ENCODE data around the gene CRISPLD2. TPM values are rescaled to one million over a fixed set of nuclear protein-coding genes. Genes with fewer than 3 reads are reported as not detected.

The CRISPLD2 gene
- total RNA-seq, 1 experiment from 2014 or later, result 6.5 TPM

- Mint-ChIP-seq H3K27ac (ENCODE audit: unreplicated experiment) (no peak overlapping the region), H3K36me3 (ENCODE audit: insufficient read depth, unreplicated experiment) (peaks cover 8% of the 10 kb centered on the region), H3K27me3 (ENCODE audit: unreplicated experiment) (no peaks in the 10 kb centered on the region), H3K4me1 (ENCODE audit: low read depth, unreplicated experiment) (peaks cover 29% of the 10 kb centered on the region), H3K9me3 (ENCODE audit: low read depth, unreplicated experiment) (no peaks in the 10 kb centered on the region), H3K4me3 (ENCODE audit: low read depth, unreplicated experiment) (no peak overlapping the region)
- no peak for TF ChIP-seq CTCF (IDR thresholded peaks at IDR 0.05; ENCODE audit: unreplicated experiment)
- no TSS peak for BruUV-seq (replicated peaks)
- no peak for DNase-seq
- intact Hi-C loops (cut with micrococcal nuclease; ENCODE audit: unreplicated experiment), result no loop called here
- CTCF ChIA-PET, result interaction anchor here (0.6 kb wide), 1 partner anchor 913 kb away, joined by 6 read pairs; no protein-coding TSS in a partner anchor
These were observed 25.8 kb downstream of the CRISPLD2 start for GRCh38 chr16:84845496-84846002.

DNA sequence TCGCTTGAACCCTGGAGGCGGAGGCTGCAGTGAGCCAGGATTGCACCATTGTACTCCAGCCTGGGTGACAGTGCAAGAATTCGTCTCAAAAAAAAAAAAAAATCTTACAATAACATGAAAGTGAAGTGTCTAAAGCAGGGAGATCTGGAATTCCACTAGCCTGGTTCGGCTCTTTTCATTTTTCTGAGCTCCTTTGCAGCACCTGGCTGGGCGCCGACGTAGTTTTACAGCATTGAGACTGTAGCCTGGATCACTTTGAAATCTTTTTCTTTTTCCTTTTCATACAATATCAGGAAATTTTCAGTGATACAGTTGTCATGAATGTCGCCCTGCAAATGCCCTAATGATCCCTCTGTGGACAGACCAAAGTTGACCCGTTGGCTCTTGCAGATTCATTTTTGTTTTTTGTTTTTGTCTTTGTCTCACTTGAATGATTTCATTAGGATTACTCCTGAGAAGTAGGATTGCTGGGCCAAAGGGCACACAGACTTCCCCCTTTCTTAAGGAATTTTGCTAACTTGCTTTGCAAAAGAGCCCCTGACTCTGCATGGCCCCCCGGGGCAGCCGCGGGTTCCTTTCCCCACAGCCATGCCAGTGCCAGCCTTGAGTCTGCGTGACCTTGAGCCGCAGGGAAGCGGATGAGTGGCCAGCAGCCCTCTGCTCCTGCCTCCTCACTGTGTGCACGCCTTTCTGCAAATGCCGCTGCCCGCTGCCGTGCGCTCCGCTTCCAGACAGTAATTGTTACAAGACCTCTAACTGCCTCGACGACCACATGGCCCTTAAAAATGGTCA is 28.0 kb downstream of the CRISPLD2 start:
- peaks cover 5% of the 10 kb centered on the region for H3K36me3 Mint-ChIP-seq (ENCODE audit: insufficient read depth, unreplicated experiment)
- CTCF ChIA-PET, result no interaction called here
- intact Hi-C loops (cut with micrococcal nuclease; ENCODE audit: unreplicated experiment), result no loop called here
- DNase-seq, result no peak
- no peak overlapping the region for H3K27ac Mint-ChIP-seq (ENCODE audit: unreplicated experiment)
- no peaks in the 10 kb centered on the region for H3K27me3 Mint-ChIP-seq (ENCODE audit: unreplicated experiment)
- H3K9me3 Mint-ChIP-seq (ENCODE audit: low read depth, unreplicated experiment), result peaks cover 3% of the 10 kb centered on the region
- no TSS peak for BruUV-seq (replicated peaks)
- TF ChIP-seq CTCF (IDR thresholded peaks at IDR 0.05; ENCODE audit: unreplicated experiment), result no peak
- no peak overlapping the region for H3K4me3 Mint-ChIP-seq (ENCODE audit: low read depth, unreplicated experiment)
- peaks cover 28% of the 10 kb centered on the region for H3K4me1 Mint-ChIP-seq (ENCODE audit: low read depth, unreplicated experiment)

DNA sequence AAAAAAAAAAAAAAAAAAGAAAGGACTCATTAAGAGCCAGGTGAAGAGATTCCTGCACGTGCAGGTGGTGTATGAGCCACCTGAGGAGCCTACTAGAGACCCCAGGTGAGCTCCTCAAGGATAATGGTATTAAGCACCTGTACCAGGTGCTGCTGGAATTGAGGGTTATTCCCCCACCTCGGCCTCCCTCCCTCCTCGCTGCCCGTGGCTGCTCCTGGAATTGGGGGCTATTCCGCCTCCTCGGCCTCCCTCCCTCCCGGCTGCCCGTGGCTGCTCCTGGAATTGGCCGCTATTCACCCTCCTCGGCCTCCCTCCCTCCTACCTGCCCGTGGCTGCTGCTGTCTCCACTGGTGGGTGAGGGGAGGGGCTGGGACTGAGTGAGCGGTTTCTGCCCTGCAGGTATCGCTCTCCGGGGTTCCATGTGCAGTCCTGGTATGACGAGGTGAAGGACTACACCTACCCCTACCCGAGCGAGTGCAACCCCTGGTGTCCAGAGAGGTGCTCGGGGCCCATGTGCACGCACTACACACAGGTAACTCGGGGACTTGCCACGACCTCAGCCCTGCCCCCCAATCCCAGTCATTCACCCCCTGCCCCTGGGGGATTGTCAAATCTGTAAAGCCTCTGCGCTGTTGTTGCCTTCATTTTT is 29.3 kb downstream of the CRISPLD2 start:
- H3K9me3 Mint-ChIP-seq (ENCODE audit: low read depth, unreplicated experiment), result peaks cover 3% of the 10 kb centered on the region
- intact Hi-C loops (cut with micrococcal nuclease; ENCODE audit: unreplicated experiment), result no loop called here
- no peak for DNase-seq
- TF ChIP-seq CTCF (IDR thresholded peaks at IDR 0.05; ENCODE audit: unreplicated experiment), result no peak
- no peaks in the 10 kb centered on the region for H3K27me3 Mint-ChIP-seq (ENCODE audit: unreplicated experiment)
- H3K27ac Mint-ChIP-seq (ENCODE audit: unreplicated experiment), result no peak overlapping the region
- CTCF ChIA-PET, result no interaction called here
- peaks cover 5% of the 10 kb centered on the region for H3K36me3 Mint-ChIP-seq (ENCODE audit: insufficient read depth, unreplicated experiment)
- BruUV-seq (replicated peaks), result no TSS peak
- no peak overlapping the region for H3K4me3 Mint-ChIP-seq (ENCODE audit: low read depth, unreplicated experiment)
- peaks cover 23% of the 10 kb centered on the region for H3K4me1 Mint-ChIP-seq (ENCODE audit: low read depth, unreplicated experiment)

DNA sequence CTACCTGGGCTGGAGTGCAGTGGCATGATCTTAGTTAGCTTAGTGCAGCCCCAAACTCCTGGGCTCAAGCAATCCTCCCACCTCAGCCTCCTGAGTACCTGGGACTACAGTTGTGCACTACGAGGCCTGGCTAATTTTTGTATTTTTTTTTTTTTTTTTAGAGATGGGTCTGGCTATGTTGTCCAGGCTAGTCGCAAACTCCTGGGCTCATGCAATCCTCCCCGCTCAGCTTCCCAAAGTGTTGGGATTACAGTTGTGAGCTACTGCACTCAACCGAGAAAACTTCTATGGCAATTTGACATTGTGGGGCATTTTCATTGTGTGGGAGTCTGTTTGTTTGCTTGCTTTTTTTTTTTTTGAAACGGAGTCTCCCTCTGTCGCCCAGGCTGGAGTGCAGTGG is 30.0 kb downstream of the CRISPLD2 start:
- peaks cover 23% of the 10 kb centered on the region for H3K4me1 Mint-ChIP-seq (ENCODE audit: low read depth, unreplicated experiment)
- no TSS peak for BruUV-seq (replicated peaks)
- no peak for DNase-seq
- no peak overlapping the region for H3K4me3 Mint-ChIP-seq (ENCODE audit: low read depth, unreplicated experiment)
- peaks cover 5% of the 10 kb centered on the region for H3K36me3 Mint-ChIP-seq (ENCODE audit: insufficient read depth, unreplicated experiment)
- no peaks in the 10 kb centered on the region for H3K27me3 Mint-ChIP-seq (ENCODE audit: unreplicated experiment)
- H3K9me3 Mint-ChIP-seq (ENCODE audit: low read depth, unreplicated experiment), result peaks cover 3% of the 10 kb centered on the region
- H3K27ac Mint-ChIP-seq (ENCODE audit: unreplicated experiment), result no peak overlapping the region
- intact Hi-C loops (cut with micrococcal nuclease; ENCODE audit: unreplicated experiment), result no loop called here
- TF ChIP-seq CTCF (IDR thresholded peaks at IDR 0.05; ENCODE audit: unreplicated experiment), result no peak
- CTCF ChIA-PET, result interaction anchor here (0.7 kb wide), 1 partner anchor 44 kb away, joined by 5 read pairs; no protein-coding TSS in a partner anchor

All from Calu3 (cell line).